HUES64 (cell line): ENCODE measurements around the gene PTRH1.

ENCODE experiments used
- H3K27ac ChIP-seq: 2 replicates; pipeline ENCODE4 v1.7.0; 2013; ENCODE audit warnings: low read depth, low read length, inconsistent platforms
- H3K27me3 ChIP-seq: 2 replicates; pipeline ENCODE4 v1.6.1; 2013; ENCODE audit warnings: mild to moderate bottlenecking, low read length; ENCODE audit not compliant: insufficient read depth
- H3K36me3 ChIP-seq: 2 replicates; pipeline ENCODE4 v1.6.1; 2013; ENCODE audit warnings: mild to moderate bottlenecking, low read length; ENCODE audit not compliant: insufficient read depth
- H3K4me1 ChIP-seq: 2 replicates; pipeline ENCODE4 v1.6.1; 2013; ENCODE audit warnings: mild to moderate bottlenecking, low read length, moderate library complexity; ENCODE audit not compliant: insufficient read depth
- H3K4me3 ChIP-seq: 2 replicates; pipeline ENCODE4 v1.5.1; 2013; ENCODE audit warnings: mild to moderate bottlenecking, low read length, moderate library complexity
- H3K9ac ChIP-seq: 2 replicates; pipeline ENCODE4 v1.6.1; 2013; ENCODE audit warnings: mild to moderate bottlenecking, low read depth, low read length
- H3K9me3 ChIP-seq: 2 replicates; pipeline ENCODE4 v1.6.1; 2013; ENCODE audit warnings: low read depth, low read length; ENCODE audit not compliant: insufficient read depth
- WGBS: fragments of 150-250, 120-280 bp; methylation state at CpG from one replicate; pipeline ENCODE4 v1.1.7; 2013; ENCODE audit warnings: missing lambda C conversion rate; 5-methylcytosine and 5-hydroxymethylcytosine counted together

PTRH1 gene

DNA sequence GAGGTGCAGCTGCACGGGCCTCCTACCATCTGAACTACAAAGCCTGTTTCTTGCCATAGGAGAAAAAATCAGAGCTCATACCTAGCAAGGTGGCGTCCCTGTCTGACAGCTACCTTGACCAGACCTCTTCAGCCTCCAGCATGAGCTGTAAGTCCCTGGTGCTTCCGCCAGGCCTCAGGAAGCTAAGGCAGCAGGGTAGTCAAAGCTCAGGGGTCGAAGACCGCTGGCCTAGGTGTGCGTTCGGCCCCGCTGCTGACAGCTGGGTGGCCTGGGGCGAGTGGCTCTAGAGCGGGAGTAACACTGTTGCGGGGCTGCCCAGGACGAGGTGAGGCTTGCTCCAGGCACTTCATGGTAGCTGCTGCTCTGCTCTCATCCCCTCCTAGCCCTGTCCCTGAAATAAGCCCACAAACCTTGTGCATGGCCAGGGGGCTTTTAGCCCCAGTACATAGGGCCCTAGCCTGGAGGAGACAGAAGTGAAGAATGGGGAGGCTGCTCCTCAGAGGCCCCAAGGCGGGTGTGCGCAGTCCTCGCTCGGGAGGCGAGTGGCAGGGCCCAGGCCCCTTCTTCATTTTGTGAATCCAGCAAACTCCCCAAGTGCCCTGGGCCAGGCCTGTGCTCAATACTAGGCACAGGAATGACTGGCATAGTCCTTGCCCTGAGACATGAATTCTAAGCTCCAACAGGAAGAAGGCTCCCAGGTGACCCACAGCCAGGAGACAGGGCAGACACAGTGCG, 14.2 kb upstream of the PTRH1 start:
- Histone ChIP-seq H3K9me3 (no peaks in the 10 kb centered on the region), H3K4me1 (peaks cover 3% of the 10 kb centered on the region), H3K27ac (no peak overlapping the region), H3K36me3 (no peaks in the 10 kb centered on the region), H3K9ac (no peak overlapping the region), H3K4me3 (no peak overlapping the region), H3K27me3 (no peaks in the 10 kb centered on the region)
- 90% methylated on average over 18 of the region's 18 CpGs for WGBS

DNA sequence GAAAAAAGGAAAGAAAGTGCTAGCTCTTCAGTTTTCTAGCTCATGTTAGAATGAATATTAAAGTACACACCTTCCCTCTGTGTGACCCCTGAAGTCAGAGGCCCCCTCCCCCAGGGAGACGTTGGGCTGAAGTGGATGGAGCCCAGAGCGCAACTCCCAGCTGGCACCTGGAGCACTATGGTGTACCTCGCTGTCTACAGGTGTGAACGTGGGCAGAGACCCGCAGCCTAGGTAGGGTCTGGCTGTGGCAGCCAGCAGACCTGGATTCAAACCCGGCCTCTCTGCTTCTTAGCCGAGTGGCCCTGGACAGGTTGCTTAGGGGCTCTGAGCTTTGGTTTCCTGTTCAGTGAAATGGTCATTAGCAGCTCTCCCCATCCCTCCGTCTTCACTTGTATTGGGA, 13.3 kb upstream of the PTRH1 start:
- Histone ChIP-seq H3K27ac (no peak overlapping the region), H3K4me1 (no peaks in the 10 kb centered on the region), H3K4me3 (no peak overlapping the region), H3K9ac (no peak overlapping the region), H3K9me3 (no peaks in the 10 kb centered on the region), H3K27me3 (no peaks in the 10 kb centered on the region), H3K36me3 (no peaks in the 10 kb centered on the region)
- WGBS = 88% methylated on average over 7 of the region's 8 CpGs

DNA sequence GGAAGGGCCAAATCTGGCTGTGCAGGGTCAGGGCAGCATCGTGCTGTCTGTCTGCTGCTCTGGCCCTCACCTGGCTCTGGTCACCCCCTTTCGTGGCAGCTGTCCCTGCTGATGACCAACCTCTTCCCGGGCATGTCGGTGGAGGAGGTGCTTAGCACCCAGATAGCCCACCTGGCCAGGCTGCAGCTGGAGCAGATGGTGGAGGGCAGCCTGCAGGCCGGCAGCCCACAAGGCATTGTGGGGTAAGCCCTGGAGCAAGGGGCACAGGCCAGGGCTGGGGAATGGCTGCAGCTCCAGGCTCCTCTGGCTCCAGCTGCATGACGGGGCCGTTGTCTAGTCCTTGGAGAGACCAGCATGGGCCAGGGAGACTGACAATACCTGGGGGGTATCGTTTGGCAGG, 11.4 kb upstream of the PTRH1 start:
- H3K9me3 ChIP-seq = no peaks in the 10 kb centered on the region
- no peak overlapping the region for H3K27ac ChIP-seq
- H3K4me1 ChIP-seq = no peaks in the 10 kb centered on the region
- H3K9ac ChIP-seq = no peak overlapping the region
- no peaks in the 10 kb centered on the region for H3K36me3 ChIP-seq
- no peak overlapping the region for H3K4me3 ChIP-seq
- 85% methylated on average over 8 of the region's 8 CpGs for WGBS
- no peaks in the 10 kb centered on the region for H3K27me3 ChIP-seq

DNA sequence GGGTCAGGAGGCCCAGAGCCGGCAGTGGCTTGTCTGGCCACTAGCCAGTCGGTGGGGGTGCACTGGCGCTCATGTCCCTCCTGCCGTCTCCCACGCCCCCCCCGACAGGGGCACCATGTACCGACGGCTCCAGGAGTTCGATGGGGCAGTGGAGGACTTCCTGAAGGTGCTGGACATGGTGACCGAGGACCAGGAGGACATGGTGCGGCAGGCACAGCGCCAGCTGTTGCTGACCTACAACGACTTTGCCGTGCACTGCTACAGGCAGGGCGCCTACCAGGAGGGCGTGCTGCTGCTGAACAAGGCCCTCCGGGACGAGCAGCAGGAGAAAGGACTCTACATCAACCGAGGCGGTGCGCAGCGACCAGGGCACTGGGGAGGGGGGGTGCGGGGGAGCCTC, 8.5 kb upstream of the PTRH1 start:
- H3K4me1 ChIP-seq = no peaks in the 10 kb centered on the region
- no peaks in the 10 kb centered on the region for H3K9me3 ChIP-seq
- H3K4me3 ChIP-seq = no peak overlapping the region
- no peak overlapping the region for H3K9ac ChIP-seq
- WGBS = 78% methylated on average over 23 of the region's 23 CpGs
- no peaks in the 10 kb centered on the region for H3K36me3 ChIP-seq
- H3K27me3 ChIP-seq = no peaks in the 10 kb centered on the region
- no peak overlapping the region for H3K27ac ChIP-seq

DNA sequence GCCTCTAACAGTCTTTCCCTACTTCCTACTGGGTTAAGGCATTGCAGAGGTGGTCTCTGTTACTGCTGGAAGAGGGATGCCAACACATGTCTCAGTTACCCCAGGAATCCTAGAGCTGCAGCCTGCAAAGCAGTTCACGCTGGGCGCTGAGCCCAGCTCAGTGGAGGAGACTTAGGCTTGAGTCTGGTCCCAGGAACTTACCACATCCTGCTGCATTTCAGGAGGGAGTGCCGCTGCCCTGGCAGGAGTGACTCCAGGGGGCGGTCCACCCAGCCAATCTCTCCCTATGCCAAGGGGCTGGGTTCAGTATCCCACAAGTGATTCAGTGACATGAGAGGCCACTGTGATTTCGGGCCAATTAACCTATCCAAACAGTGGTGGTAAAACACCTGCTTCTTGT, 8.0 kb upstream of the PTRH1 start:
- WGBS = 91% methylated on average over 5 of the region's 5 CpGs
- Histone ChIP-seq H3K36me3 (no peaks in the 10 kb centered on the region), H3K4me3 (no peak overlapping the region), H3K9me3 (no peaks in the 10 kb centered on the region), H3K27ac (no peak overlapping the region), H3K4me1 (no peaks in the 10 kb centered on the region), H3K27me3 (no peaks in the 10 kb centered on the region), H3K9ac (no peak overlapping the region)

DNA sequence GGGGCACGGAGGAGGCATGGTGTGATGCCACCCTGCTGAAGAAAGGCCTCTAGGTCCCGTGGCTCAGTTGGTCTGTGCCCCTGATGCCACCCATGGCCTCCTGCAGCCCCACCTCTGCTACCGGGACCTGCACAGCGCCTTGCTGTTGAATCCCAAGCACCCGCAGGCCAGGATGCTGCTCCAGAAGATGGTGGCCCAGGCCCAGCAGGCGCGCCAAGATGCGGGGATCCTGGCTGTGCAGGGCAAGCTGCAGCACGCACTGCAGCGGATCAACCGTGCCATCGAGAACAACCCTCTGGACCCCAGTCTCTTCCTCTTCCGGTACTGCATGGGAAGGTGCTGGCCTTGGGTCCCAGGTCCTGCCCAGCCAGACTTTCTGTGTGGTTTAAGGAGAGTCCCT, 7.5 kb upstream of the PTRH1 start:
- H3K4me3 ChIP-seq = no peak overlapping the region
- H3K36me3 ChIP-seq = no peaks in the 10 kb centered on the region
- H3K4me1 ChIP-seq = no peaks in the 10 kb centered on the region
- no peaks in the 10 kb centered on the region for H3K9me3 ChIP-seq
- H3K27ac ChIP-seq = no peak overlapping the region
- 96% methylated on average over 13 of the region's 13 CpGs for WGBS
- no peak overlapping the region for H3K9ac ChIP-seq
- no peaks in the 10 kb centered on the region for H3K27me3 ChIP-seq

DNA sequence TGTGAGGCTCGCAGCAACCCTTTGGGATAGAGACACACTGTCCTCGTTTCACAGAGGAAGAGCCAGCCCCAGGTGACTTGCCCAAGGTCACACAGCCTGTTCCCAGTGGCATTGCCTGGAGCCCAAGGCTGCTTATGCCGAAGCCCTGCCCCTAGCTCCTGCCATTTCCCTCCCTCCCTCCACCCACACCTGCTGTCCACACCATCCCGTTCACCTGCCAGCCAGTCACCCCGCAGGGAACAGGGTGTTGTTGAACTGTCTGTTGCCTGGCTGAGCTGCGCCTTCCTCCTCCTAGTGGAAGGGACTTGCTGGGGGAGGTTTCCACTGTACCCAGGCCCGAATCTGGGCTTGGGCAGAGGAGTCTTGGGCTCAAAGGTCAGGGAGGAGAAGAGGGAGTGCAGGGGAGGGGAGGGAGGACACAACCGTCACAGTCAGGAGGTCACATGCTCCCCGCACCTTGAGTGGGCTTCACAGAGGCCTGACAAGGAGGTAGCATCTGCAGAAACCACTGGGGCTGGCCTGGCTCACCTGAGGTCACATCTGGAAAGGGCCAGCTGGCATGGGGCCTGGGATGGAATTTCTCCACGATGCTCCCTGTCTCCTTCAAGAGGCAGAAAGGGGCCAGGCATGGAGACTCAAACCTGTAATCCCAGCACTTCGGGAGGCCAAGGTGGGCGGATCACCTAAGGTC, 6.7 kb upstream of the PTRH1 start:
- Histone ChIP-seq H3K27me3 (no peaks in the 10 kb centered on the region), H3K27ac (no peak overlapping the region), H3K4me3 (no peak overlapping the region), H3K9ac (no peak overlapping the region), H3K4me1 (no peaks in the 10 kb centered on the region), H3K9me3 (no peaks in the 10 kb centered on the region), H3K36me3 (no peaks in the 10 kb centered on the region)
- 81% methylated on average over 12 of the region's 12 CpGs for WGBS

DNA sequence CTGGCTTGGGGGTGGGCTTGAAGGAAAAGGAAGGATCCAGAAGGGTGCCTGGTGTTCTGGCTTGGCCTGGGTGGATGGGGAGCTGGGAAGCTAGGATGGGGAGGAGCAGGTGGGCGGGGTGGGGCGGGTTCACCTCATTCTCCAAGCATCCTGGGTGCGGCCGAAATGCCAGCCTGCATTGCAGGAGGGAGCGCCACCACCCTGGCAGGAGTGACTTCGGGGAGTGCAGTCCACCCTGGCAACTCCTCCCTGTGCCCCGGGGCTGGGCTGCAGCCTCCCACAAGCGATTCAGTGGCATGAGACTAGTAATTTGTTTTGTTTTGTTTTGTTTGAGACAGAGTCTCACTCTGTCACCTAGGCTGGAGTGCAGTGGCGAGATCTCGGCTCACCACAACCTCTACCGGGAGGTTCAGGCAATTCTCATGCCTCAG, 5.9 kb upstream of the PTRH1 start:
- Histone ChIP-seq H3K9ac (no peak overlapping the region), H3K9me3 (no peaks in the 10 kb centered on the region), H3K4me3 (no peak overlapping the region), H3K36me3 (no peaks in the 10 kb centered on the region), H3K27me3 (no peaks in the 10 kb centered on the region), H3K4me1 (no peaks in the 10 kb centered on the region), H3K27ac (no peak overlapping the region)
- 69% methylated on average over 11 of the region's 11 CpGs for WGBS

DNA sequence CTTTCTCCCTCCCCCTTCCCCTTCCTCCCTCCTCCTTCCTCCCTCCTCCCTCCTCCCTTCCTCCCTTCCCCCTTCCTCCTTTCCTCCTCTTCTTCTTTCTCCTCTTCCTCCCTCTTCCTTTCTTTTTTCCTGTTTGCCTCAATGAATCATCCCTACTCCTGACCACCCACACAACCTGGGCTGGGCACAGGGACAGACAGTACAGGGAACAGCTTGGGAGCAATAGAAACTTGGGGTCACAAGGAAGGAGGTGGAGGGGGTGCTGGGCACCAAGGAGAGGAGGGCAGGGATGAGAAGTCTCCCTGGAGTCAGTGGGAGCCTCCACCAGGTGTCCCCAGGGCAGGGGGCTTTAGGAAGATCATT, 5.4 kb upstream of the PTRH1 start:
- no peak overlapping the region for H3K4me3 ChIP-seq
- no peaks in the 10 kb centered on the region for H3K9me3 ChIP-seq
- H3K27ac ChIP-seq = no peak overlapping the region
- no peak overlapping the region for H3K9ac ChIP-seq
- no peaks in the 10 kb centered on the region for H3K4me1 ChIP-seq
- no peaks in the 10 kb centered on the region for H3K27me3 ChIP-seq
- H3K36me3 ChIP-seq = no peaks in the 10 kb centered on the region

DNA sequence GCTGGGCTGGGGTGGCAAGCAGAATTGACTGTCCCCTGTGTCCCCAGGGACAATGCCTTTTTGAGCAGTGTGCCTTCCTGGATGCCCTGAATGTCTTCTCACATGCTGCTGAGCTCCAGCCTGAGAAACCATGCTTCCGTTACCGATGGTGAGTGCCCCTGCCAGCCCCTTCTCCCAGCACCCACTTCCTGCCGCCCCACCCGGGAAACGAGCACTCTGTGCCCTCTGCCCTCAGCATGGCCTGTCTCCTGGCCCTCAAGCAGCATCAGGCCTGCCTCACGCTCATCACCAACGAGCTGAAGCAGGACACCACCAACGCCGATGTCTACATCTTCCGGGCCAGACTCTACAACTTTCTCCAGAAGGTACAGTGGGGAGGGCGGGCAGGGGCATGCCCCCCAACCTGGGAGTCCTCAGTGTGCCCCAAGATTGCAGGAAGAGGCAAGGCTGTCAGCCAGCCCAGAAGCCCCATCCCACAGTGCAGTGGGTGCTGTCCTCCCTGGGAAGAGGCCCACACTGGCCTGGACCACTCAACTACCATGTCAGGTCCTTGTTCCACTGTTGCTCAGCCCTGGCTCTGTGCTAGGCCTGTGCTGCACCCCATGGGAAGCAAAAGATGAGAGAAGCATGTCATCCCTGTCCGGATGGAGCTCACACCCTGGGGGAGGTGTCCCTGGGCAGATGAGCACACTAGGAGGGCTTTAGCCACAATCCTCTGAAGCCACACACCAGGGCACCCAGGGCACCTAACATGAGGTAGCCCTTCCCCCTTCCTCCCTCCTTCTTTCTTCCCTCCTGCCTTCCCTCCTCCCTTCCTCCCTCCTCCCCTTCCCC, 4.8 kb upstream of the PTRH1 start:
- Histone ChIP-seq H3K9ac (no peak overlapping the region), H3K9me3 (no peaks in the 10 kb centered on the region), H3K36me3 (no peaks in the 10 kb centered on the region), H3K27ac (no peak overlapping the region), H3K4me1 (no peaks in the 10 kb centered on the region), H3K4me3 (no peak overlapping the region), H3K27me3 (no peaks in the 10 kb centered on the region)
- WGBS = 88% methylated on average over 12 of the region's 12 CpGs

DNA sequence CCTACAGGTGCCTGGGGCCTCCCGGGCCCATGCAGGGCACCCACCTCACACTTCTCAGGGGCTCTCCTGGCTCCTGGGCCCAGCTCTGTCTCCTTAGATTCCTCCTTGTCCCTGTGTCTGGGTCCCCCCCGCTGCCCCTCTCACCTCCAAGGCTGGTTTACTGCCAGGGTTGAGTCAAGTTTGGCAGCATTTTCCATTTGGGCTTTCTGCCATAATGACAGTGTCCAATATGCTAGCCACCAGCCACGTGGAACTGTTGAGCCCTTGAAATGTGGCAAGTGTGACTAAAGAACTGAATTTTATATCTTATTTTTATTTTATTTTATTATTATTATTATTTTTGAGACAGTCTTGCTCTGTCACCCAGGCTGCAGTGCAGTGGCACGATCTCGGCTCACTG, 2.3 kb upstream of the PTRH1 start:
- Histone ChIP-seq H3K4me1 (0 out of 2 replicates have a peak, but pooled peaks cover 3% of the 10 kb centered on the region), H3K9ac (no peak overlapping the region), H3K9me3 (no peaks in the 10 kb centered on the region), H3K27ac (no peak overlapping the region), H3K36me3 (no peaks in the 10 kb centered on the region), H3K27me3 (peaks cover 5% of the 10 kb centered on the region; the same call in 1 of the 2 replicates), H3K4me3 (no peak overlapping the region)
- whole genome bisulfite sequencing = 92% methylated on average over 5 of the region's 5 CpGs
